GM12872 (cell line): ENCODE results near the gene MDN1.

Experiments
- CTCF ChIP-seq: IDR thresholded peaks from 3 replicates; pipeline ENCODE4 v1.5.1; 2011; ENCODE audit warnings: low read depth, mild to moderate bottlenecking, low read length, moderate library complexity; ENCODE audit not compliant: insufficient read depth

The MDN1 gene

GRCh38 chr6:89819336-89820130 is at the start of gene MDN1:
Gene MDN1, minus strand, starts transcription at chr6:89819794. Its CDS starts 187 bp downstream, at chr6:89819607.
- TF ChIP-seq CTCF: 0 out of 3 replicates have a peak, but pooled peaks have one; percentile 2

DNA sequence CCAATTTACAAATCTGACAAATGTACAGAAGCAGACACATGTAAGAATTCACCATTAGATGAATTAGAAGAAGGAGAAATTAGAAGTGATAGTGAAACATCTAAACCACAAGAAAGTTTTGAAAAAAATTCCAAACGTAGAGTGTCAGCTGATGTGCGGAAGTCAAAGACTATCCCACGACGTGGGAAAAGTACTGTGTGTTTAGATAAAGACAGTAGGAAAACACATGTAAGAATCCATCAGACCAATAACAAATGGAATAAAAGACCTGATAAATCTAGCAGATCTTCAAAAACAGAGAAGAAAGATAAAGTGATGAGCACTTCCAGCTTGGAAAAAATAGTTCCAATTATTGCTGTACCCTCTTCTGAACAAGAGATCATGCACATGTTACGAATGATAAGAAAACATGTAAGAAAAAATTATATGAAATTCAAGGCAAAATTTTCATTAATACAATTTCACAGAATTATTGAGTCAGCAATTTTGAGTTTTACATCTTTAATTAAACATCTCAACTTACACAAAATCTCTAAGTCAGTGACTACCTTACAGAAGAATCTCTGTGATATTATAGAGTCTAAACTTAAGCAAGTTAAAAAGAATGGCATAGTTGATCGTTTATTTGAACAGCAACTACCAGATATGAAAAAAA is 46.6 kb upstream of the MDN1 start:
- no peak for TF ChIP-seq CTCF

DNA sequence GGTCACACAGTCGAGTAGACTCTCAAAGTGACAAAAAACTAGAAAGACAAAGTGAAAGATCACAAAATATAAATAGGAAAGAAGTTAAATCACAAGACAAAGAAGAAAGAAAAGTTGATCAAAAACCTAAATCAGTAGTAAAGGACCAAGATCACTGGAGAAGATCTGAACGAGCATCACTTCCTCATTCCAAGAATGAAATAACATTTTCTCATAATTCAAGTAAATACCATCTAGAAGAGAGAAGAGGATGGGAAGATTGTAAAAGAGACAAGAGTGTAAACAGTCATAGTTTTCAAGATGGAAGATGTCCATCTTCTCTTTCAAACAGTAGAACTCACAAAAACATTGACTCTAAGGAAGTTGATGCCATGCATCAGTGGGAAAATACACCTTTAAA is 43.1 kb upstream of the MDN1 start:
- no peak for TF ChIP-seq CTCF

GRCh38 chr6:89862273-89862672 is 42.7 kb upstream of the MDN1 start:
- no peak for TF ChIP-seq CTCF

- TF ChIP-seq CTCF: no peak
Observed at GRCh38 chr6:89859744-89860143, 40.1 kb upstream of the MDN1 start.

- TF ChIP-seq CTCF: no peak
Observed at GRCh38 chr6:89858041-89858440, 38.4 kb upstream of the MDN1 start.

DNA sequence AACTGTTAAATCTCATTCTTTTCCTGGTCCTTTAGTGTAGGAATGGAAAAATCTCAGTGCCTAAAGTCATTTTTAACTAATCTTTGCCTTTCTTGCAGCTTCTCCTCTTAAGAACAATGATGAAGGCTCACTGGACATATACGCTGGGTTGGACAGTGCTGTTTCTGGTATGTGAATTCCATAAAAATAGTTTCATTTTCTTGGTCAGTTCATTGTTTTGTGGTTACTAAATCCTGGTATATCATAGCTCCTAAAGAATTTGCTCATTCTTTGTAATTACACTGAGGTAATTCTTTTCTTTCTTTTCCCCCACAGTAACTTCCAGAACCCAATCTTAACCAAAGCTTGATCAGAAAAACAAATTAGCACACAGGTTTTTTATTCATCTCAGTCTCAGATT is 33.5 kb upstream of the MDN1 start:
- no peak for TF ChIP-seq CTCF
